ENCODE results near the gene FAP. TPM values are rescaled to one million over a fixed set of nuclear protein-coding genes. Genes with fewer than 3 reads are reported as not detected.

The FAP gene, protein sequence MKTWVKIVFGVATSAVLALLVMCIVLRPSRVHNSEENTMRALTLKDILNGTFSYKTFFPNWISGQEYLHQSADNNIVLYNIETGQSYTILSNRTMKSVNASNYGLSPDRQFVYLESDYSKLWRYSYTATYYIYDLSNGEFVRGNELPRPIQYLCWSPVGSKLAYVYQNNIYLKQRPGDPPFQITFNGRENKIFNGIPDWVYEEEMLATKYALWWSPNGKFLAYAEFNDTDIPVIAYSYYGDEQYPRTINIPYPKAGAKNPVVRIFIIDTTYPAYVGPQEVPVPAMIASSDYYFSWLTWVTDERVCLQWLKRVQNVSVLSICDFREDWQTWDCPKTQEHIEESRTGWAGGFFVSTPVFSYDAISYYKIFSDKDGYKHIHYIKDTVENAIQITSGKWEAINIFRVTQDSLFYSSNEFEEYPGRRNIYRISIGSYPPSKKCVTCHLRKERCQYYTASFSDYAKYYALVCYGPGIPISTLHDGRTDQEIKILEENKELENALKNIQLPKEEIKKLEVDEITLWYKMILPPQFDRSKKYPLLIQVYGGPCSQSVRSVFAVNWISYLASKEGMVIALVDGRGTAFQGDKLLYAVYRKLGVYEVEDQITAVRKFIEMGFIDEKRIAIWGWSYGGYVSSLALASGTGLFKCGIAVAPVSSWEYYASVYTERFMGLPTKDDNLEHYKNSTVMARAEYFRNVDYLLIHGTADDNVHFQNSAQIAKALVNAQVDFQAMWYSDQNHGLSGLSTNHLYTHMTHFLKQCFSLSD
- total RNA-seq (2022; extraction: Qiagen RNA extraction) = 0.23 TPM in 1 of 5 replicates, not detected in the others

DNA sequence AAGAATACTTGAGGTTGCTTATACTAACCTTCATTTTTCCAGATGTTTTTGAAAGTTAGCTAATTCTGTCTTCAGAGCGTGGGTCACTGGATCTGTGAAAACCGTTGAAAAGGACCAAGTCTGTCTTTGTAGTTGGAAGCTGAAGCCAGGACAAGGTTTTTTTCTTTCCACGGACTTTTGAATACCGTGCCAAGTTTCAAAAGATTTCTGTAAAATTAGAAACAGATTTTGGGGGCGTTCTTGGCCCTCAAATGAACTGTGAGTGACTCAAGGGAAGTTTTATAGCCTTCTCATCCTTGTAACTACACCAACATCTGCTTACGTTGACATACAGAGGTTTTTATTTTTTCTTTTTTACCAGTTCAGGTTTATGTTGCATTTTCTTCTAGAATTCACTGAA lies at the start of gene FAP:
Gene FAP (minus strand): TSS at position 152 of the 400 bp plus-strand sequence. CDS start 118 bp downstream, at position 34.

DNA sequence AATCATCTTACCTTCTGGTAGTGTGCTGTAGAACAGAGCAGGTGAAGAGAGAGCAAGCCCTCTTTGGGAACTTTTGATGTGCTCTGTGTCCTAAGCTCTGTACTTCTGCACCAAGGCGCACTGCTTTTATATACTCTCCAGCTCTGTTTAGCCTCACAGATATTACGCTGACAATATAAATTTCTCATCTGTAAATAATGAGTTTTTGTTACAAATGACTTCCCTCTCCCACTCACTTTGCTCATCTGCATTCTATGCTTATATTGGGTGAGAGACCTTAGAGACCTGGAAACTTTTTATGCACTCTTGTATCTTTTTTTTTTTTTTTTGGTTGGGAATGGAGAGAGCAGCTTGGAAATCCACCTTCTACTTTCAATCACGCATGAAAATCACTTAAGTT lies 91.1 kb downstream of the FAP start, which contains the start of gene GCG:
Gene GCG (minus strand): TSS at position 101 of the 400 bp plus-strand sequence. CDS start 3,069 bp downstream, outside the sequence.

Other genes with a start within 250 kb of the FAP start
- 0.61 to 1.2 TPM (median 0.76 TPM) in 5 replicates for gene DPP4, start 169.2 kb downstream of the FAP start, total RNA-seq (2022; extraction: Qiagen RNA extraction)
- not detected in 5 replicates for gene GCG, start 91.2 kb downstream of the FAP start, total RNA-seq (2022; extraction: Qiagen RNA extraction)
- gene IFIH1, start 75.2 kb upstream of the FAP start, total RNA-seq (2022; extraction: Qiagen RNA extraction) = 0.83 to 1.3 TPM (median 1.2 TPM) in 5 replicates
- gene GCA, start 100.7 kb upstream of the FAP start, total RNA-seq (2022; extraction: Qiagen RNA extraction) = 5.0 to 7.8 TPM (median 6.9 TPM) in 5 replicates

Data from A549 treated with Hydrocortisone at 1 μM for 4 hours (cell line).